Measurements from ENCODE around the gene MICALL1. TPM values are rescaled to one million over a fixed set of nuclear protein-coding genes. Genes with fewer than 3 reads are reported as not detected.

Gene MICALL1
- total and polyA plus RNA-seq, 2 of the 13 experiments (the other 11 are each of a cell fraction or from before 2014, with no cell fraction given), result 7.6 to 10.6 TPM

DNA sequence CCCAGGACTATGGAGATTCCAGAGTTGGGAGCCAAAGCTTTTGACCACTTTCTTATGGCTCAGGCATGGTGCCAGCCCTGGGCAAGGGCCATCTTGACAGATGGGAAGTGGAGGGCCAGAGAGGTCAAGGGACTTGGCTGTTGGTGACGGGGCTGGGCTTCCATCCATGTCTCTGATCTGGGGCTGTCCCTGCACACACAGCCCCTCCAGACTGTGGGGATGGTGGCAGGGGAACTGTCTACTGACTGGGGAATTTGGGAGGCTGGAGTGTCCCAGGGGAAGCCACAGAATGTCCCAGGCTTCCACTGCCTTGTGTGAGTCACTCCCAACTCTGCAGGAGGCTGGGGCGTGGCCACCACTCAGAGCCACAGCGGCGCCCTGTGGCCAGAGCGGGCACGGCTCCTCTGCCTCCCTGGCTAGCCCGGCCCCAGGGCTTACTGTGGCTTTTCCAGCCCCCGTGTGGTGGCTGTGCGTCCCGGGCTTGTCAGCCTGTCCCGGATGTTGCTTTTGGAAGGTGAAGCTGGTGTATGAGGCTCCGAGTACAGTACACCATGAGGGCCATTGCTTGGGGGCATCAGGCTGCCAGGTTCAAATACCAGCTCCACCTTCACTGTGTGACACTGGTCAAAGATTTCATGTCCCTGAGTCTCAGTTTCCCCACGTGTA lies 27.7 kb downstream of the MICALL1 start (continued):
- TF ChIP-seq ETV6 (CRISPR knock-in tag; conservative IDR thresholded peaks at IDR 0.05) (no peak), CAMTA2 (CRISPR knock-in tag; IDR thresholded peaks at IDR 0.05; ENCODE audit: borderline replicate concordance) (no peak), ZNF383 (CRISPR knock-in tag; IDR thresholded peaks at IDR 0.05; ENCODE audit: borderline replicate concordance) (no peak), TRIM24 (CRISPR knock-in tag; IDR thresholded peaks at IDR 0.05) (no peak), ZNF605 (CRISPR knock-in tag; IDR thresholded peaks at IDR 0.05) (no peak), NRL (CRISPR knock-in tag; IDR thresholded peaks at IDR 0.05; ENCODE audit: borderline replicate concordance) (no peak), XBP1 (CRISPR knock-in tag; IDR thresholded peaks at IDR 0.05) (no peak), FOSL2 (CRISPR knock-in tag; IDR thresholded peaks at IDR 0.05) (peak; percentile 91), ZNF253 (CRISPR knock-in tag; IDR thresholded peaks at IDR 0.05; ENCODE audit: borderline replicate concordance) (no peak), CBX5 (CRISPR knock-in tag; IDR thresholded peaks at IDR 0.05; ENCODE audit: borderline replicate concordance) (peak; percentile 51; the same call in 1 of the 2 replicates)
- TF ChIP-seq, protein P1, sequence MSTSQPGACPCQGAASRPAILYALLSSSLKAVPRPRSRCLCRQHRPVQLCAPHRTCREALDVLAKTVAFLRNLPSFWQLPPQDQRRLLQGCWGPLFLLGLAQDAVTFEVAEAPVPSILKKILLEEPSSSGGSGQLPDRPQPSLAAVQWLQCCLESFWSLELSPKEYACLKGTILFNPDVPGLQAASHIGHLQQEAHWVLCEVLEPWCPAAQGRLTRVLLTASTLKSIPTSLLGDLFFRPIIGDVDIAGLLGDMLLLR (CRISPR knock-in tag; IDR thresholded peaks at IDR 0.05), result no peak
- TF ChIP-seq, protein P2, sequence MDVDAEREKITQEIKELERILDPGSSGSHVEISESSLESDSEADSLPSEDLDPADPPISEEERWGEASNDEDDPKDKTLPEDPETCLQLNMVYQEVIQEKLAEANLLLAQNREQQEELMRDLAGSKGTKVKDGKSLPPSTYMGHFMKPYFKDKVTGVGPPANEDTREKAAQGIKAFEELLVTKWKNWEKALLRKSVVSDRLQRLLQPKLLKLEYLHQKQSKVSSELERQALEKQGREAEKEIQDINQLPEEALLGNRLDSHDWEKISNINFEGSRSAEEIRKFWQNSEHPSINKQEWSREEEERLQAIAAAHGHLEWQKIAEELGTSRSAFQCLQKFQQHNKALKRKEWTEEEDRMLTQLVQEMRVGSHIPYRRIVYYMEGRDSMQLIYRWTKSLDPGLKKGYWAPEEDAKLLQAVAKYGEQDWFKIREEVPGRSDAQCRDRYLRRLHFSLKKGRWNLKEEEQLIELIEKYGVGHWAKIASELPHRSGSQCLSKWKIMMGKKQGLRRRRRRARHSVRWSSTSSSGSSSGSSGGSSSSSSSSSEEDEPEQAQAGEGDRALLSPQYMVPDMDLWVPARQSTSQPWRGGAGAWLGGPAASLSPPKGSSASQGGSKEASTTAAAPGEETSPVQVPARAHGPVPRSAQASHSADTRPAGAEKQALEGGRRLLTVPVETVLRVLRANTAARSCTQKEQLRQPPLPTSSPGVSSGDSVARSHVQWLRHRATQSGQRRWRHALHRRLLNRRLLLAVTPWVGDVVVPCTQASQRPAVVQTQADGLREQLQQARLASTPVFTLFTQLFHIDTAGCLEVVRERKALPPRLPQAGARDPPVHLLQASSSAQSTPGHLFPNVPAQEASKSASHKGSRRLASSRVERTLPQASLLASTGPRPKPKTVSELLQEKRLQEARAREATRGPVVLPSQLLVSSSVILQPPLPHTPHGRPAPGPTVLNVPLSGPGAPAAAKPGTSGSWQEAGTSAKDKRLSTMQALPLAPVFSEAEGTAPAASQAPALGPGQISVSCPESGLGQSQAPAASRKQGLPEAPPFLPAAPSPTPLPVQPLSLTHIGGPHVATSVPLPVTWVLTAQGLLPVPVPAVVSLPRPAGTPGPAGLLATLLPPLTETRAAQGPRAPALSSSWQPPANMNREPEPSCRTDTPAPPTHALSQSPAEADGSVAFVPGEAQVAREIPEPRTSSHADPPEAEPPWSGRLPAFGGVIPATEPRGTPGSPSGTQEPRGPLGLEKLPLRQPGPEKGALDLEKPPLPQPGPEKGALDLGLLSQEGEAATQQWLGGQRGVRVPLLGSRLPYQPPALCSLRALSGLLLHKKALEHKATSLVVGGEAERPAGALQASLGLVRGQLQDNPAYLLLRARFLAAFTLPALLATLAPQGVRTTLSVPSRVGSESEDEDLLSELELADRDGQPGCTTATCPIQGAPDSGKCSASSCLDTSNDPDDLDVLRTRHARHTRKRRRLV (CRISPR knock-in tag; IDR thresholded peaks at IDR 0.05), result no peak
- TF ChIP-seq, protein P3, sequence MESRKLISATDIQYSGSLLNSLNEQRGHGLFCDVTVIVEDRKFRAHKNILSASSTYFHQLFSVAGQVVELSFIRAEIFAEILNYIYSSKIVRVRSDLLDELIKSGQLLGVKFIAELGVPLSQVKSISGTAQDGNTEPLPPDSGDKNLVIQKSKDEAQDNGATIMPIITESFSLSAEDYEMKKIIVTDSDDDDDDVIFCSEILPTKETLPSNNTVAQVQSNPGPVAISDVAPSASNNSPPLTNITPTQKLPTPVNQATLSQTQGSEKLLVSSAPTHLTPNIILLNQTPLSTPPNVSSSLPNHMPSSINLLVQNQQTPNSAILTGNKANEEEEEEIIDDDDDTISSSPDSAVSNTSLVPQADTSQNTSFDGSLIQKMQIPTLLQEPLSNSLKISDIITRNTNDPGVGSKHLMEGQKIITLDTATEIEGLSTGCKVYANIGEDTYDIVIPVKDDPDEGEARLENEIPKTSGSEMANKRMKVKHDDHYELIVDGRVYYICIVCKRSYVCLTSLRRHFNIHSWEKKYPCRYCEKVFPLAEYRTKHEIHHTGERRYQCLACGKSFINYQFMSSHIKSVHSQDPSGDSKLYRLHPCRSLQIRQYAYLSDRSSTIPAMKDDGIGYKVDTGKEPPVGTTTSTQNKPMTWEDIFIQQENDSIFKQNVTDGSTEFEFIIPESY (CRISPR knock-in tag; IDR thresholded peaks at IDR 0.05), result 0 out of 2 replicates have a peak, but pooled peaks have one; percentile 45
- TF ChIP-seq, protein P4, sequence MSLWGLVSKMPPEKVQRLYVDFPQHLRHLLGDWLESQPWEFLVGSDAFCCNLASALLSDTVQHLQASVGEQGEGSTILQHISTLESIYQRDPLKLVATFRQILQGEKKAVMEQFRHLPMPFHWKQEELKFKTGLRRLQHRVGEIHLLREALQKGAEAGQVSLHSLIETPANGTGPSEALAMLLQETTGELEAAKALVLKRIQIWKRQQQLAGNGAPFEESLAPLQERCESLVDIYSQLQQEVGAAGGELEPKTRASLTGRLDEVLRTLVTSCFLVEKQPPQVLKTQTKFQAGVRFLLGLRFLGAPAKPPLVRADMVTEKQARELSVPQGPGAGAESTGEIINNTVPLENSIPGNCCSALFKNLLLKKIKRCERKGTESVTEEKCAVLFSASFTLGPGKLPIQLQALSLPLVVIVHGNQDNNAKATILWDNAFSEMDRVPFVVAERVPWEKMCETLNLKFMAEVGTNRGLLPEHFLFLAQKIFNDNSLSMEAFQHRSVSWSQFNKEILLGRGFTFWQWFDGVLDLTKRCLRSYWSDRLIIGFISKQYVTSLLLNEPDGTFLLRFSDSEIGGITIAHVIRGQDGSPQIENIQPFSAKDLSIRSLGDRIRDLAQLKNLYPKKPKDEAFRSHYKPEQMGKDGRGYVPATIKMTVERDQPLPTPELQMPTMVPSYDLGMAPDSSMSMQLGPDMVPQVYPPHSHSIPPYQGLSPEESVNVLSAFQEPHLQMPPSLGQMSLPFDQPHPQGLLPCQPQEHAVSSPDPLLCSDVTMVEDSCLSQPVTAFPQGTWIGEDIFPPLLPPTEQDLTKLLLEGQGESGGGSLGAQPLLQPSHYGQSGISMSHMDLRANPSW (CRISPR knock-in tag; IDR thresholded peaks at IDR 0.05; ENCODE audit: borderline replicate concordance), result no peak
- TF ChIP-seq, protein P5, sequence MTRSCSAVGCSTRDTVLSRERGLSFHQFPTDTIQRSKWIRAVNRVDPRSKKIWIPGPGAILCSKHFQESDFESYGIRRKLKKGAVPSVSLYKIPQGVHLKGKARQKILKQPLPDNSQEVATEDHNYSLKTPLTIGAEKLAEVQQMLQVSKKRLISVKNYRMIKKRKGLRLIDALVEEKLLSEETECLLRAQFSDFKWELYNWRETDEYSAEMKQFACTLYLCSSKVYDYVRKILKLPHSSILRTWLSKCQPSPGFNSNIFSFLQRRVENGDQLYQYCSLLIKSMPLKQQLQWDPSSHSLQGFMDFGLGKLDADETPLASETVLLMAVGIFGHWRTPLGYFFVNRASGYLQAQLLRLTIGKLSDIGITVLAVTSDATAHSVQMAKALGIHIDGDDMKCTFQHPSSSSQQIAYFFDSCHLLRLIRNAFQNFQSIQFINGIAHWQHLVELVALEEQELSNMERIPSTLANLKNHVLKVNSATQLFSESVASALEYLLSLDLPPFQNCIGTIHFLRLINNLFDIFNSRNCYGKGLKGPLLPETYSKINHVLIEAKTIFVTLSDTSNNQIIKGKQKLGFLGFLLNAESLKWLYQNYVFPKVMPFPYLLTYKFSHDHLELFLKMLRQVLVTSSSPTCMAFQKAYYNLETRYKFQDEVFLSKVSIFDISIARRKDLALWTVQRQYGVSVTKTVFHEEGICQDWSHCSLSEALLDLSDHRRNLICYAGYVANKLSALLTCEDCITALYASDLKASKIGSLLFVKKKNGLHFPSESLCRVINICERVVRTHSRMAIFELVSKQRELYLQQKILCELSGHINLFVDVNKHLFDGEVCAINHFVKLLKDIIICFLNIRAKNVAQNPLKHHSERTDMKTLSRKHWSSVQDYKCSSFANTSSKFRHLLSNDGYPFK (CRISPR knock-in tag; IDR thresholded peaks at IDR 0.05; ENCODE audit: borderline replicate concordance), result peak; percentile 68; the same call in 1 of the 2 replicates
